Stimulated activated CD8-positive, alpha-beta memory T cell treated with anti-CD3 and anti-CD28 coated beads, Interleukin-15, amount 100 ng/mL, for 48 hours (primary cell): Measurements from ENCODE around the gene MASP2.
"Not testable (repeated sequence)": the region's sequence is repeated elsewhere in the genome, so short reads cannot be mapped to it uniquely, and the experiment has no call there.

Experiments
- DNase-seq, 2 donors: peaks; one replicate each; pipeline ENCODE4 v3.0.0-alpha.2; 2020; ENCODE audit warnings: low read depth in 2 of 2

Gene MASP2

GRCh38 chr1:10989920-10990516 is 57.0 kb downstream of the MASP2 start:
- DNase-seq: not testable (repeated sequence)

- DNase-seq: no peak
Observed at GRCh38 chr1:10989095-10989494, 57.9 kb downstream of the MASP2 start.

DNA sequence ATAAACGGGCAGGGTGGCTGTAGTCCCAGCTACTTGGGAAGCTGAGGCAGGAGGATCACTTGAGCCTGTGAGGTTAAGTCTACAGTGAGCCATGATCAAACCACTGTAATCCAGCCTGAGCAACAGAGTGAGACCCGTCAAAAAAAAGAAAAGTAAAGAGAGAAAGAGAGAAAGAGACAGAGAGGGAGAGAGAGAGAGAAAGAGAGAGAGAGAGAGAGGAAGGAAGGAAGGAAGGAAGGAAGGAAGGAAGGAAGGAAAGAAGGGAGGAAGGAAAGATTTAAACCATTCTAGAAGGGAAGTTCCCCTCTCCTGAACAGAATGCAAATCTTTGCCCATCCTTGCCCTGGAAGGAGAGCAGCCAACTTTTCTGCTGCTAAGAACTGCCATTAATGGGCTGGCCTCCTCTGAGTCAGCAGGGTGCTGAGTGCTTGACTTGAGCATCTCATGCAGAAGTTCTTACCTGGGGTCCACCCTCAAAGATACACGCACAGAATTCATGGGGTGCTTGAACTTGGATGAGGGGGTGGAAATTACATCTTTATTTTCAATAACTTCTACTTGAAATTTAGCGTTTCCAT is 59.1 kb downstream of the MASP2 start:
- no peak for DNase-seq

GRCh38 chr1:10986525-10986890 is 60.5 kb downstream of the MASP2 start:
- no peak for DNase-seq

DNA sequence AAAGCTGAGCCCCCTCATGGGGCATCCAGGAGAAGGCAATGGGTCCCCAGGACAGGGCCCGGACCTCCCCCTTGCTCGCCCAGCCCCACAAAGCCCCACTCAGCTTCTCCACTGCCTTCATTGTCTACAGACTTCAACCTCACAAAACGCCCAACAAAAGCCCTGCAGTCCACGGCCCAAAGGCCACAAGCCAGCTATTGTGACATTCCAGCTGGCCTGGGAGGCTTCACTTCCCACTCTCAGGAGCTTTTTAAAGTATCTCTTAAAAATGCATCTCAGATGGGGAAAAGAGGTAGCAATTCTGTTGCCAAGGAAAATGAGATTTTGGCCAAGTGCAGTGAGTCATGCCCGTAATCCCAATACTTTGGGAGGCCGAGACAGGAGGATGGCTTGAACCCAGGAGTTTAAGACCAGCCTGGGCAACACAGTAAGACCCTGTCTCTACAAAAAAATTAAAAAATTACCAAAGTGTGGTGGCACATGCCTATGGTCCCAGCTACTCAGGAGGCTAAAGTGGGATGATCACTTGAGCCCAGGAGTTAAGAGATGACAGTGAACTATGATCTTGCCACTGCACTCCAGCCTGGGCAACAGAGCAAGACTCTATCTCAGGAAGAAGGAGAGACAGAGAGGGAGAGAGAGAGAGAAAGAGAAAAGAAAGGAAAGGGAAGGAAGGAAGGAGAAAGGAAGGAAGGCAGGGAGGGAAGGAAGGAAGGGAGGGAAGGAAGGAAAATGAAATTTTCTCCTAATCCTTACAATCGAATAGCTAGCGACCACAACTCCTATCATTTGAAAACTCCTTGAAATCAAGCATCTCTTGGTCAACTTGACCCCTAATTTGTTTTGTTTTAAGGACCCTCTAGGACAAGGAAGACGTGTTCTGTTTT is 66.0 kb downstream of the MASP2 start:
- DNase-seq: no peak

DNA sequence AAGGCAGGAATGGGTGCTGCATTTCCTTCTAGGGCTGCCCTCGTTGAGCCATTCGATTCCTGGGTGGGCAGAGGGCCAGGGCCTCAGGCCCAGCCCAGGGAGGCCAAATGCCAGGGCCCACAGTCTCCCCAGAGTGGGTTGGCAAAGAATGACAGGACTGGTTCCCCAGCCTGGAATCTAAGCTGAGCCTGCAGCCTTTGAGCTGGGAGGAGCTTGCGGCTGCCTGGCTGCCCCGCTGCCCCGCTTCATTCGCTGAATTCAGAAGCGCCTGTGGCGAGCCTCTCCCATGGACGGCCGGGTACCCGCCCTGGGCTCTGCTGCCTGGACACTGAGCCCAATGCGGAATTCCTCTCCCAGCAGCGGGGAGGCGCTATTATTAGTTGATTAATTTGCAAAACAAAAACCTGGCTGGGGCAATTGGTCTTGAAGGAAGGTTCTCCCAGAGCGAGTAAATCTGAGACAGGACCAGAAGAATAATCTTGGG is 66.9 kb downstream of the MASP2 start:
- no peak for DNase-seq

- no peak for DNase-seq
Observed at GRCh38 chr1:10979483-10979920, 67.5 kb downstream of the MASP2 start.

GRCh38 chr1:10978719-10979118 is 68.3 kb downstream of the MASP2 start:
- DNase-seq: no peak
